Measurements from ENCODE around the gene PTPRCAP. TPM values are rescaled to one million over a fixed set of nuclear protein-coding genes. Genes with fewer than 3 reads are reported as not detected.

Gene PTPRCAP
- total and polyA plus RNA-seq, 9 of the 15 experiments (the other 6 are each of a cell fraction or from before 2014, with no cell fraction given): 0.22 to 2.0 (median 1.1) TPM; not detected in 4

DNA sequence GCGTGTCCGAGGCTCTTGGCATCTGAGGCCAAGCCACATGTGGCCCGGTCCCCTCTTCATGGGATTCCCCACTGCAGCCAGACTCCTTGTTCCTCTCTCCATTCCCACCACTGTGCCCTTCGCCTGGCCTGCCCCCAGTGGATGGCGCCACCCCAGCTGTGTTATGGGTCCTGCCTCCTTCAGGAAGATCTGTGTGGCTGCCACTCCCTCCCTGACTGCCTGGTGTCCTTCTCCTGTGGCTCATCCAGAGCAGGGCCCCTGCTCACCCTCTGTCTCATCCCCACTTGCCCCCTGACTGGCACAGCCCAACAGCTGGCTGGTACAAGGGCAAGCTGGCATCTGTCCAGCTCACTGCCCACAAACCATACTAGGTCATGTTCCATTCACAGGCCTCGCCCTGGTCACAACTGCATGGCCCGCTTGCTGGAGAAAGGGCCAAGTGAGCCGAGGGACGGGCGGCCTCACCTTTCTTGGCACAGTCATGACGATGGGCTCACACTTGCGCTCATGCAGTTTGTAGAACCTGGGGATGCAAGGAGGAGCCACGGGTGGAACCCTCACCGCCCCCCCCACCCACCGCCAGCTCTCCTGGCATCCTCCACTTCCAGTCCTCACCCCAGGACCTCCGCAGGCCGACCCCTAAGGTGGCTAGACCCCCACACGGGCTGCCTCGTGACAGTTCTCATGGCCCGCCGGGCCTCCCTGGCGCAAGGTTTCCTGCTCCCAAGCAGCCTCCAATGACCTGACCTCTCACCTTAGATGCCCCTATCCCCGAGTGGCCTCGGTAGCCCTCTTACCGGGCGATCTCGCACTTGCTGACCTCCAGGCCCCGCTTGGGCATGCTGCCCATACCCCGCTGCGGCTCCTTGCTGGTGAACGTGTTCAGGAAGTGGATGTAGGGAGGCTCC, 2.1 kb upstream of the PTPRCAP start:
- ChIA-PET CTCF (ENCODE audit: low intra/inter-chr PET ratio) (no interaction called here), POLR2A (interaction anchor here (0.5 to 3.0 kb wide), 10 partner anchors 8 to 512 kb away, joined by 3 to 21 read pairs (median 3); partner anchors contain the start of gene RPS6KB2)
- intact Hi-C loops (cut with micrococcal nuclease): no loop called here
- peaks cover 18 to 91% of the 10 kb centered on the region in 2 experiments for H3K4me1 ChIP-seq (replicated peaks in 1 of 2; ENCODE audit: control insufficient read depth in 2 of 2, insufficient read depth in 2 of 2, low read length in 2 of 2)
- in situ Hi-C loops (cut with MboI): no loop called here
- ATAC-seq (no peak), DNase-seq (ENCODE audit: extremely low read depth in 1 of 4, low spot score in 3 of 4) (no peak), FAIRE-seq (no peak)
- peaks cover 68% of the 10 kb centered on the region; the same call in 2 of the 3 replicates for H3K36me3 ChIP-seq (ENCODE audit: control insufficient read depth, insufficient read depth, low read length)
- peaks cover 4% of the 10 kb centered on the region for H3K9me1 ChIP-seq (ENCODE audit: control insufficient read depth, insufficient read depth, low read length)
- H4K20me1 ChIP-seq (replicated peaks; ENCODE audit: control insufficient read depth, insufficient read depth, low read length): no peaks in the 10 kb centered on the region
- peaks cover 8% of the 10 kb centered on the region for H3K79me2 ChIP-seq (ENCODE audit: control insufficient read depth, insufficient read depth, low read length)
- no peaks in the 10 kb centered on the region for H3K27me3 ChIP-seq (ENCODE audit: control insufficient read depth in 2 of 2, insufficient read depth in 2 of 2, low read length in 2 of 2)
- 0 out of 3 replicates have a peak overlapping the region, but pooled peaks have one; percentile 28 for H3K27ac ChIP-seq (ENCODE audit: extremely low read depth, low read depth, low read length)
- no peaks in the 10 kb centered on the region for H3K9me3 ChIP-seq (replicated peaks; ENCODE audit: control insufficient read depth, insufficient read depth, low read depth, low read length)
- H3K9ac ChIP-seq (ENCODE audit: insufficient read depth in 1 of 2, low read depth in 2 of 2, low read length in 2 of 2): peak overlapping the region in 1 of 2 experiments; percentile 73; a peak in 1 of 4 replicates
- 87% methylated on average over 22 of the region's 31 CpGs for WGBS (ENCODE audit: insufficient coverage, low coverage, missing lambda C conversion rate)
- no peak overlapping the region for H2AFZ ChIP-seq (ENCODE audit: low read depth, low read length)
- no peak overlapping the region for H3K4me2 ChIP-seq (ENCODE audit: insufficient read depth, low read length)
- BruUV-seq (replicated peaks): no TSS peak
- H3K4me3 ChIP-seq: no peak overlapping the region
- TF ChIP-seq NR0B1 (IDR thresholded peaks at IDR 0.05; ENCODE audit: partially characterized antibody) (no peak), ZBTB7A (IDR thresholded peaks at IDR 0.05; ENCODE audit: borderline replicate concordance, control insufficient read depth, low read depth, low read length) (no peak), LARP7 (IDR thresholded peaks at IDR 0.05) (no peak), HDGF (IDR thresholded peaks at IDR 0.05) (no peak), RBM39 (optimal IDR thresholded peaks at IDR 0.05; ENCODE audit: low read depth, low read length) (no peak), TFAM (CRISPR knock-in tag; conservative IDR thresholded peaks at IDR 0.05) (no peak), NFIC (IDR thresholded peaks at IDR 0.05) (peak; percentile 78), ADNP (tag; IDR thresholded peaks at IDR 0.05) (no peak)
- TF ChIP-seq, protein P1, sequence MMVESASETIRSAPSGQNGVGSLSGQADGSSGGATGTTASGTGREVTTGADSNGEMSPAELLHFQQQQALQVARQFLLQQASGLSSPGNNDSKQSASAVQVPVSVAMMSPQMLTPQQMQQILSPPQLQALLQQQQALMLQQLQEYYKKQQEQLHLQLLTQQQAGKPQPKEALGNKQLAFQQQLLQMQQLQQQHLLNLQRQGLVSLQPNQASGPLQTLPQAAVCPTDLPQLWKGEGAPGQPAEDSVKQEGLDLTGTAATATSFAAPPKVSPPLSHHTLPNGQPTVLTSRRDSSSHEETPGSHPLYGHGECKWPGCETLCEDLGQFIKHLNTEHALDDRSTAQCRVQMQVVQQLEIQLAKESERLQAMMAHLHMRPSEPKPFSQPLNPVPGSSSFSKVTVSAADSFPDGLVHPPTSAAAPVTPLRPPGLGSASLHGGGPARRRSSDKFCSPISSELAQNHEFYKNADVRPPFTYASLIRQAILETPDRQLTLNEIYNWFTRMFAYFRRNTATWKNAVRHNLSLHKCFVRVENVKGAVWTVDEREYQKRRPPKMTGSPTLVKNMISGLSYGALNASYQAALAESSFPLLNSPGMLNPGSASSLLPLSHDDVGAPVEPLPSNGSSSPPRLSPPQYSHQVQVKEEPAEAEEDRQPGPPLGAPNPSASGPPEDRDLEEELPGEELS (CRISPR knock-in tag; IDR thresholded peaks at IDR 0.05; ENCODE audit: borderline replicate concordance): no peak
- TF ChIP-seq, protein P2, sequence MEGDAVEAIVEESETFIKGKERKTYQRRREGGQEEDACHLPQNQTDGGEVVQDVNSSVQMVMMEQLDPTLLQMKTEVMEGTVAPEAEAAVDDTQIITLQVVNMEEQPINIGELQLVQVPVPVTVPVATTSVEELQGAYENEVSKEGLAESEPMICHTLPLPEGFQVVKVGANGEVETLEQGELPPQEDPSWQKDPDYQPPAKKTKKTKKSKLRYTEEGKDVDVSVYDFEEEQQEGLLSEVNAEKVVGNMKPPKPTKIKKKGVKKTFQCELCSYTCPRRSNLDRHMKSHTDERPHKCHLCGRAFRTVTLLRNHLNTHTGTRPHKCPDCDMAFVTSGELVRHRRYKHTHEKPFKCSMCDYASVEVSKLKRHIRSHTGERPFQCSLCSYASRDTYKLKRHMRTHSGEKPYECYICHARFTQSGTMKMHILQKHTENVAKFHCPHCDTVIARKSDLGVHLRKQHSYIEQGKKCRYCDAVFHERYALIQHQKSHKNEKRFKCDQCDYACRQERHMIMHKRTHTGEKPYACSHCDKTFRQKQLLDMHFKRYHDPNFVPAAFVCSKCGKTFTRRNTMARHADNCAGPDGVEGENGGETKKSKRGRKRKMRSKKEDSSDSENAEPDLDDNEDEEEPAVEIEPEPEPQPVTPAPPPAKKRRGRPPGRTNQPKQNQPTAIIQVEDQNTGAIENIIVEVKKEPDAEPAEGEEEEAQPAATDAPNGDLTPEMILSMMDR (IDR thresholded peaks at IDR 0.05 in 2 of 3, conservative IDR thresholded peaks at IDR 0.05 in 1 of 3; ENCODE audit: insufficient read depth in 2 of 3, low read depth in 1 of 3, low read length in 3 of 3): peak in 2 of 3 experiments; percentile 39 to 43; a peak in 3 of 6 replicates
- TF ChIP-seq, protein P3, sequence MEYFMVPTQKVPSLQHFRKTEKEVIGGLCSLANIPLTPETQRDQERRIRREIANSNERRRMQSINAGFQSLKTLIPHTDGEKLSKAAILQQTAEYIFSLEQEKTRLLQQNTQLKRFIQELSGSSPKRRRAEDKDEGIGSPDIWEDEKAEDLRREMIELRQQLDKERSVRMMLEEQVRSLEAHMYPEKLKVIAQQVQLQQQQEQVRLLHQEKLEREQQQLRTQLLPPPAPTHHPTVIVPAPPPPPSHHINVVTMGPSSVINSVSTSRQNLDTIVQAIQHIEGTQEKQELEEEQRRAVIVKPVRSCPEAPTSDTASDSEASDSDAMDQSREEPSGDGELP (CRISPR knock-in tag; IDR thresholded peaks at IDR 0.05; ENCODE audit: borderline replicate concordance): 0 out of 2 replicates have a peak, but pooled peaks have one; percentile 13
- TF ChIP-seq, protein P4, sequence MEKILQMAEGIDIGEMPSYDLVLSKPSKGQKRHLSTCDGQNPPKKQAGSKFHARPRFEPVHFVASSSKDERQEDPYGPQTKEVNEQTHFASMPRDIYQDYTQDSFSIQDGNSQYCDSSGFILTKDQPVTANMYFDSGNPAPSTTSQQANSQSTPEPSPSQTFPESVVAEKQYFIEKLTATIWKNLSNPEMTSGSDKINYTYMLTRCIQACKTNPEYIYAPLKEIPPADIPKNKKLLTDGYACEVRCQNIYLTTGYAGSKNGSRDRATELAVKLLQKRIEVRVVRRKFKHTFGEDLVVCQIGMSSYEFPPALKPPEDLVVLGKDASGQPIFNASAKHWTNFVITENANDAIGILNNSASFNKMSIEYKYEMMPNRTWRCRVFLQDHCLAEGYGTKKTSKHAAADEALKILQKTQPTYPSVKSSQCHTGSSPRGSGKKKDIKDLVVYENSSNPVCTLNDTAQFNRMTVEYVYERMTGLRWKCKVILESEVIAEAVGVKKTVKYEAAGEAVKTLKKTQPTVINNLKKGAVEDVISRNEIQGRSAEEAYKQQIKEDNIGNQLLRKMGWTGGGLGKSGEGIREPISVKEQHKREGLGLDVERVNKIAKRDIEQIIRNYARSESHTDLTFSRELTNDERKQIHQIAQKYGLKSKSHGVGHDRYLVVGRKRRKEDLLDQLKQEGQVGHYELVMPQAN (IDR thresholded peaks at IDR 0.05; ENCODE audit: borderline replicate concordance): no peak
